Vagina (tissue), 2 donors: ENCODE data around the gene PSMC5.
"Not testable (repeated sequence)": the region's sequence is repeated elsewhere in the genome, so short reads cannot be mapped to it uniquely, and the experiment has no call there.

Experiments
- POLR2A ChIP-seq, 2 donors: fragments of 450-650 bp; IDR thresholded peaks; one replicate each; pipeline ENCODE4 v1.6.1; 2017; ENCODE audit warnings: antibody characterized with exemption in 2 of 2, mild to moderate bottlenecking in 2 of 2, moderate library complexity in 2 of 2
- TF ChIP-seq, protein P1 (sequence below), 3 experiments: fragments of 450-650 bp in 2 of 3; fragments of 200-600 bp in 1 of 3; sonication (generic) in 1 of 3; IDR thresholded peaks; one replicate each; pipeline ENCODE4 v1.5.1; 2017 to 2019; ENCODE audit warnings: antibody characterized with exemption in 3 of 3, mild to moderate bottlenecking in 2 of 3, moderate library complexity in 2 of 3

DNA sequence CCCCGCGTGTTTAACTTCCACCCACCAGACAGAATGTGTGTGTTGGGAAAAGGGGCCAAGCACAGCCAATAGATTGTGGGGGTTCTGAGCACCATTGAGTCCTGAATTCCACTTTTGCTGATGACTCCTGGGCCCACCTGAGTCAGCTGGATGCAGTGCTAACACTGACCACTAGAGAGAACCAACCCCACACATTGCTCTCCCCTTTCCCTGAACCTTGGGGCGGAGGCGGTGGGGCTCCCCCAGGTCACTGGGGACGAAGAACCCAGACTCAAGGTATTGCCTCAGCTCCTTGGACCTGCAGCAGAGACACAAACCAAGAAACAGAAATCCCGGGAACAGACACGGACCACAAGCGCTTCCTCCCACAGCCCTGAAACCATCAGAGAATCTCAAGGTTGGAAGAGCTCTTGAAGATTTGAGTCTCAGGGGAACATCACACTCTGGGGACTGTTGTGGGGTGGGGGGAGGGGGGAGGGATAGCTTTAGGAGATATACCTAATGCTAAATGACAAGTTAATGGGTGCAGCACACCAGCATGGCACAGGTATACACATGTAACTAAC is 46.9 kb downstream of the PSMC5 start:
- TF ChIP-seq, protein P1, sequence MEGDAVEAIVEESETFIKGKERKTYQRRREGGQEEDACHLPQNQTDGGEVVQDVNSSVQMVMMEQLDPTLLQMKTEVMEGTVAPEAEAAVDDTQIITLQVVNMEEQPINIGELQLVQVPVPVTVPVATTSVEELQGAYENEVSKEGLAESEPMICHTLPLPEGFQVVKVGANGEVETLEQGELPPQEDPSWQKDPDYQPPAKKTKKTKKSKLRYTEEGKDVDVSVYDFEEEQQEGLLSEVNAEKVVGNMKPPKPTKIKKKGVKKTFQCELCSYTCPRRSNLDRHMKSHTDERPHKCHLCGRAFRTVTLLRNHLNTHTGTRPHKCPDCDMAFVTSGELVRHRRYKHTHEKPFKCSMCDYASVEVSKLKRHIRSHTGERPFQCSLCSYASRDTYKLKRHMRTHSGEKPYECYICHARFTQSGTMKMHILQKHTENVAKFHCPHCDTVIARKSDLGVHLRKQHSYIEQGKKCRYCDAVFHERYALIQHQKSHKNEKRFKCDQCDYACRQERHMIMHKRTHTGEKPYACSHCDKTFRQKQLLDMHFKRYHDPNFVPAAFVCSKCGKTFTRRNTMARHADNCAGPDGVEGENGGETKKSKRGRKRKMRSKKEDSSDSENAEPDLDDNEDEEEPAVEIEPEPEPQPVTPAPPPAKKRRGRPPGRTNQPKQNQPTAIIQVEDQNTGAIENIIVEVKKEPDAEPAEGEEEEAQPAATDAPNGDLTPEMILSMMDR (IDR thresholded peaks at IDR 0.05): not testable (repeated sequence)
- TF ChIP-seq POLR2A (IDR thresholded peaks at IDR 0.05): not testable (repeated sequence)
